H9 (cell line): ENCODE data around the gene TAF11L13. TPM values are rescaled to one million over a fixed set of nuclear protein-coding genes. Genes with fewer than 3 reads are reported as not detected.

ENCODE experiments used
- DNase-seq: peaks from one replicate; pipeline ENCODE4 v3.0.0-alpha.2; 2017
- H2AFZ ChIP-seq: one replicate; pipeline ENCODE4 v1.6.1; 2013; ENCODE audit warnings: mild to moderate bottlenecking, low read length, control low read depth, moderate library complexity
- H2AK5ac ChIP-seq: 2 replicates; pipeline ENCODE4 v1.6.1; 2013; ENCODE audit warnings: low read length, control low read depth, mixed read lengths; ENCODE audit not compliant: insufficient read length
- H2BK120ac ChIP-seq: one replicate; pipeline ENCODE4 v1.6.1; 2013; ENCODE audit warnings: low read depth, mild to moderate bottlenecking, low read length, control low read depth, inconsistent platforms; ENCODE audit not compliant: poor library complexity, severe bottlenecking
- H2BK12ac ChIP-seq: 2 replicates; pipeline ENCODE4 v1.6.1; 2013; ENCODE audit warnings: low read length, control low read depth, mixed read lengths, low read depth; ENCODE audit not compliant: insufficient read length
- H2BK15ac ChIP-seq: 2 replicates; pipeline ENCODE4 v1.6.1; 2013; ENCODE audit warnings: low read depth, low read length, control low read depth
- H2BK20ac ChIP-seq: one replicate; pipeline ENCODE4 v1.6.1; 2013; ENCODE audit warnings: low read depth, mild to moderate bottlenecking, low read length, control low read depth, inconsistent platforms; ENCODE audit not compliant: poor library complexity, severe bottlenecking
- H2BK5ac ChIP-seq: 2 replicates; pipeline ENCODE4 v1.6.1; 2013; ENCODE audit warnings: low read length, control low read depth, mixed read lengths; ENCODE audit not compliant: insufficient read length
- H3K14ac ChIP-seq: 2 replicates; pipeline ENCODE4 v1.6.1; 2013; ENCODE audit warnings: low read length, control low read depth; ENCODE audit not compliant: insufficient read depth
- H3K18ac ChIP-seq: 2 replicates; pipeline ENCODE4 v1.6.1; 2013; ENCODE audit warnings: low read depth, mild to moderate bottlenecking, mixed read lengths, low read length, control low read depth; ENCODE audit not compliant: insufficient read length
- H3K23ac ChIP-seq: 2 replicates; pipeline ENCODE4 v1.6.1; 2013; ENCODE audit warnings: low read length, control low read depth, mixed read lengths, low read depth; ENCODE audit not compliant: insufficient read length
- H3K23me2 ChIP-seq: 2 replicates; pipeline ENCODE4 v1.6.1; 2013; ENCODE audit warnings: low read depth, mild to moderate bottlenecking, mixed read lengths, low read length, control low read depth; ENCODE audit not compliant: insufficient read length, poor library complexity, severe bottlenecking
- H3K27ac ChIP-seq: 2 replicates; pipeline ENCODE4 v1.5.1; 2013; ENCODE audit warnings: low read length, control low read depth, mixed read lengths, low read depth; ENCODE audit not compliant: insufficient read length
- H3K27me3 ChIP-seq: 2 replicates; pipeline ENCODE4 v1.6.1; 2013; ENCODE audit warnings: low read length, control low read depth, inconsistent platforms; ENCODE audit not compliant: insufficient read depth
- H3K4ac ChIP-seq: 2 replicates; pipeline ENCODE4 v1.6.1; 2013; ENCODE audit warnings: low read depth, mild to moderate bottlenecking, control low read depth, inconsistent platforms, low read length, moderate library complexity
- H3K4me1 ChIP-seq: 2 replicates; pipeline ENCODE4 v1.6.1; 2013; ENCODE audit warnings: low read length, control low read depth, inconsistent platforms; ENCODE audit not compliant: insufficient read depth
- H3K4me2 ChIP-seq: 2 replicates; pipeline ENCODE4 v1.6.1; 2013; ENCODE audit warnings: low read length, control low read depth, mixed read lengths; ENCODE audit not compliant: insufficient read length, insufficient read depth
- H3K56ac ChIP-seq: 2 replicates; pipeline ENCODE4 v1.6.1; 2013; ENCODE audit warnings: low read depth, mild to moderate bottlenecking, mixed read lengths, low read length, control low read depth; ENCODE audit not compliant: insufficient read length
- H3K79me1 ChIP-seq: 2 replicates; pipeline ENCODE4 v1.6.1; 2013; ENCODE audit warnings: low read depth, mild to moderate bottlenecking, moderate library complexity, low read length, control low read depth, inconsistent platforms; ENCODE audit not compliant: insufficient read depth, poor library complexity, severe bottlenecking
- H3K79me2 ChIP-seq: 2 replicates; pipeline ENCODE4 v1.6.1; 2013; ENCODE audit warnings: low read length, control low read depth, inconsistent platforms; ENCODE audit not compliant: insufficient read depth
- H3K9ac ChIP-seq: 2 replicates; pipeline ENCODE4 v1.6.1; 2013; ENCODE audit warnings: low read length, control low read depth, mixed read lengths; ENCODE audit not compliant: insufficient read length; ENCODE audit errors: extremely low read depth
- H3K9me3 ChIP-seq: one replicate; pipeline ENCODE4 v1.6.1; 2013; ENCODE audit warnings: low read depth, low read length, inconsistent platforms; ENCODE audit not compliant: control insufficient read depth
- H3T11ph ChIP-seq: one replicate; pipeline ENCODE4 v1.6.1; 2013; ENCODE audit warnings: mild to moderate bottlenecking, low read length, control low read depth, inconsistent platforms
- H4K20me1 ChIP-seq: one replicate; pipeline ENCODE4 v1.6.1; 2013; ENCODE audit not compliant: control insufficient read depth, insufficient read length, insufficient read depth
- H4K5ac ChIP-seq: 2 replicates; pipeline ENCODE4 v1.6.1; 2013; ENCODE audit warnings: low read depth, mild to moderate bottlenecking, mixed read lengths, low read length, control low read depth; ENCODE audit not compliant: insufficient read length
- H4K8ac ChIP-seq: replicated peaks from 2 replicates; pipeline ENCODE4 v1.6.1; 2013; ENCODE audit warnings: low read length, control low read depth, mixed read lengths, low read depth; ENCODE audit not compliant: insufficient read length
- H4K91ac ChIP-seq: 2 replicates; pipeline ENCODE4 v1.6.1; 2013; ENCODE audit warnings: low read depth, mild to moderate bottlenecking, moderate library complexity, mixed read lengths, low read length, control low read depth; ENCODE audit not compliant: insufficient read length
- H3K27ac Mint-ChIP-seq, 3 experiments: 2 replicates in 2 of 3; 3 replicates in 1 of 3; pipeline ENCODE4 v1.8.0; 2020 to 2021; ENCODE audit warnings: mixed read lengths in 3 of 3, mild to moderate bottlenecking in 1 of 3, moderate library complexity in 1 of 3
- H3K27me3 Mint-ChIP-seq: 2 replicates; pipeline ENCODE4 v1.8.0; 2021; ENCODE audit warnings: low read depth, mild to moderate bottlenecking, moderate library complexity, mixed read lengths
- H3K36me3 Mint-ChIP-seq, 3 experiments: 2 replicates in 2 of 3; 3 replicates in 1 of 3; pipeline ENCODE4 v1.8.0; 2020 to 2021; ENCODE audit warnings: low read depth in 3 of 3, mixed read lengths in 3 of 3; ENCODE audit not compliant: insufficient read depth in 1 of 3
- H3K4me1 Mint-ChIP-seq, 2 experiments: 2 replicates each; pipeline ENCODE4 v1.8.0; 2020; ENCODE audit warnings: mixed read lengths in 2 of 2
- H3K4me3 Mint-ChIP-seq, 2 experiments: 2 replicates in 1 of 2; 3 replicates in 1 of 2; pipeline ENCODE4 v1.8.0; 2020 to 2021; ENCODE audit warnings: mild to moderate bottlenecking in 2 of 2, mixed read lengths in 2 of 2, moderate library complexity in 1 of 2
- H3K9me3 Mint-ChIP-seq, 2 experiments: 2 replicates in 1 of 2; 3 replicates in 1 of 2; pipeline ENCODE4 v1.8.0; 2020; ENCODE audit warnings: mild to moderate bottlenecking in 2 of 2, mixed read lengths in 2 of 2, moderate library complexity in 1 of 2
- WGBS: extraction: QIAGEN DNeasy Blood & Tissue Kit; methylation state at CpG from one replicate; pipeline ENCODE4 v1.1.7; 2013; ENCODE audit warnings: missing lambda C conversion rate, low lambda C conversion rate, mixed read lengths; ENCODE audit not compliant: insufficient read length; ENCODE audit errors: extremely low coverage; 5-methylcytosine and 5-hydroxymethylcytosine counted together
- total RNA-seq: library from RNA; stranded (reverse); gene quantifications from 2 replicates; pipeline ENCODE4 v1.2.1, GENCODE V29; 2021
- TF ChIP-seq, protein P1 (sequence below): fragments of 200-600 bp; sonication (generic); conservative IDR thresholded peaks from 3 replicates; pipeline ENCODE4 v1.8.0; 2021; ENCODE audit warnings: antibody characterized with exemption, mild to moderate bottlenecking

Gene TAF11L13
- total RNA-seq, 1 experiment from 2014 or later: not detected

DNA sequence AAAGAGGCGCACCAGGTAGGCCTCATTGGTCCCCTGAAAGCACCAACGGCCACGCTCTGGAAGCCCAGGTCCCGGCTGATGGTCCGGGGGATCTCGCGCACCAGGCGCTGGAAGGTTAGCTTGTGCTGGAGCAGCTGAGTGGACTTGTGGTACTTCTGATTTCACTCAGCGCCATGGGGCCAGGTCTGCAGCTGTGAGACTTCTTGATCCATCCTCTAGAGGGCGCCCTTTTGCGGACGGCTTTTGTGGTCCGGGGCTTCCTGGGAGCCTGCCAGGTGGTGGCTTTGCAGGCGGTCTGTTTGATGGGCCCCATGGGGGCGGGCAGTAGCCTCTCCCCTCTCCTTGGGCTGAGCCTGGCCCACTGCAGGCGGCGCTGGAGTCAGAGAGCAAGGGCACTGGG is 11.3 kb upstream of the TAF11L13 start:
- Histone ChIP-seq H4K20me1 (no peaks in the 10 kb centered on the region), H2AK5ac (no peak overlapping the region), H2AFZ (no peak overlapping the region), H4K5ac (no peak overlapping the region), H3K4ac (no peak overlapping the region), H3T11ph (no peak overlapping the region), H3K56ac (no peak overlapping the region), H3K79me2 (no peaks in the 10 kb centered on the region), H4K8ac (no peak overlapping the region), H3K27ac (no peak overlapping the region), H3K18ac (no peak overlapping the region), H3K27me3 (no peaks in the 10 kb centered on the region), H2BK20ac (no peak overlapping the region), H4K91ac (no peak overlapping the region), H2BK120ac (no peak overlapping the region), H3K9ac (no peak overlapping the region), H3K14ac (no peak overlapping the region), H3K23ac (no peak overlapping the region), H2BK12ac (no peak overlapping the region), H2BK15ac (no peak overlapping the region), H2BK5ac (no peak overlapping the region), H3K4me1 (no peaks in the 10 kb centered on the region), H3K79me1 (no peaks in the 10 kb centered on the region), H3K9me3 (no peaks in the 10 kb centered on the region), H3K23me2 (no peaks in the 10 kb centered on the region), H3K4me2 (no peak overlapping the region)
- no peaks in the 10 kb centered on the region for H3K4me1 Mint-ChIP-seq
- H3K36me3 Mint-ChIP-seq: no peaks in the 10 kb centered on the region
- no peaks in the 10 kb centered on the region; the same call in 1 of the 2 replicates for H3K27me3 Mint-ChIP-seq
- TF ChIP-seq, protein P1, sequence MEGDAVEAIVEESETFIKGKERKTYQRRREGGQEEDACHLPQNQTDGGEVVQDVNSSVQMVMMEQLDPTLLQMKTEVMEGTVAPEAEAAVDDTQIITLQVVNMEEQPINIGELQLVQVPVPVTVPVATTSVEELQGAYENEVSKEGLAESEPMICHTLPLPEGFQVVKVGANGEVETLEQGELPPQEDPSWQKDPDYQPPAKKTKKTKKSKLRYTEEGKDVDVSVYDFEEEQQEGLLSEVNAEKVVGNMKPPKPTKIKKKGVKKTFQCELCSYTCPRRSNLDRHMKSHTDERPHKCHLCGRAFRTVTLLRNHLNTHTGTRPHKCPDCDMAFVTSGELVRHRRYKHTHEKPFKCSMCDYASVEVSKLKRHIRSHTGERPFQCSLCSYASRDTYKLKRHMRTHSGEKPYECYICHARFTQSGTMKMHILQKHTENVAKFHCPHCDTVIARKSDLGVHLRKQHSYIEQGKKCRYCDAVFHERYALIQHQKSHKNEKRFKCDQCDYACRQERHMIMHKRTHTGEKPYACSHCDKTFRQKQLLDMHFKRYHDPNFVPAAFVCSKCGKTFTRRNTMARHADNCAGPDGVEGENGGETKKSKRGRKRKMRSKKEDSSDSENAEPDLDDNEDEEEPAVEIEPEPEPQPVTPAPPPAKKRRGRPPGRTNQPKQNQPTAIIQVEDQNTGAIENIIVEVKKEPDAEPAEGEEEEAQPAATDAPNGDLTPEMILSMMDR: peak; percentile 82
- no peaks in the 10 kb centered on the region; a peak in 1 of 5 replicates for H3K9me3 Mint-ChIP-seq
- no peak overlapping the region for H3K27ac Mint-ChIP-seq
- no CpG with 5 or more reads among the region's 17 CpGs for WGBS
- DNase-seq: peak; percentile 84
- no peak overlapping the region for H3K4me3 Mint-ChIP-seq
